Dendritic cell treated with granulocyte-macrophage colony-stimulating factor and Interleukin-4, amounts not matched to agents 40 ng/mL and 50 ng/mL, for 4 days (primary cell): ENCODE results near the gene SUSD6.

ENCODE experiments used
- H3K27ac Mint-ChIP-seq: one replicate; pipeline ENCODE4 v1.8.0; 2022; ENCODE audit warnings: mild to moderate bottlenecking, mixed read lengths
- H3K27me3 Mint-ChIP-seq: one replicate; pipeline ENCODE4 v1.8.0; 2022; ENCODE audit warnings: mild to moderate bottlenecking, mixed read lengths
- H3K36me3 Mint-ChIP-seq: one replicate; pipeline ENCODE4 v1.8.0; 2022; ENCODE audit warnings: low read depth, mixed read lengths
- H3K4me1 Mint-ChIP-seq: one replicate; pipeline ENCODE4 v1.8.0; 2022; ENCODE audit warnings: low read depth, mixed read lengths
- H3K4me3 Mint-ChIP-seq: one replicate; pipeline ENCODE4 v1.8.0; 2022; ENCODE audit warnings: mild to moderate bottlenecking, moderate library complexity, mixed read lengths
- H3K9me3 Mint-ChIP-seq: one replicate; pipeline ENCODE4 v1.8.0; 2022; ENCODE audit warnings: mixed read lengths
- intact Hi-C: fragments of 100-400 bp; cut with micrococcal nuclease; formaldehyde crosslinking; loops from one replicate; pipeline ENCODE4 v1.15.0; 2022

Gene SUSD6

GRCh38 chr14:69605738-69606137, 5.7 kb upstream of the SUSD6 start:
- no peaks in the 10 kb centered on the region for H3K36me3 Mint-ChIP-seq
- intact Hi-C loops = no loop called here
- no peaks in the 10 kb centered on the region for H3K27me3 Mint-ChIP-seq
- H3K4me3 Mint-ChIP-seq = no peak overlapping the region
- H3K4me1 Mint-ChIP-seq = peaks cover 30% of the 10 kb centered on the region
- H3K27ac Mint-ChIP-seq = peak overlapping the region; percentile 41
- H3K9me3 Mint-ChIP-seq = no peaks in the 10 kb centered on the region

GRCh38 chr14:69606258-69607184, 4.9 kb upstream of the SUSD6 start:
- Mint-ChIP-seq H3K4me1 (peaks cover 31% of the 10 kb centered on the region), H3K36me3 (no peaks in the 10 kb centered on the region), H3K27ac (peak overlapping the region; percentile 41), H3K27me3 (no peaks in the 10 kb centered on the region), H3K9me3 (no peaks in the 10 kb centered on the region), H3K4me3 (no peak overlapping the region)
- intact Hi-C loops = no loop called here

DNA sequence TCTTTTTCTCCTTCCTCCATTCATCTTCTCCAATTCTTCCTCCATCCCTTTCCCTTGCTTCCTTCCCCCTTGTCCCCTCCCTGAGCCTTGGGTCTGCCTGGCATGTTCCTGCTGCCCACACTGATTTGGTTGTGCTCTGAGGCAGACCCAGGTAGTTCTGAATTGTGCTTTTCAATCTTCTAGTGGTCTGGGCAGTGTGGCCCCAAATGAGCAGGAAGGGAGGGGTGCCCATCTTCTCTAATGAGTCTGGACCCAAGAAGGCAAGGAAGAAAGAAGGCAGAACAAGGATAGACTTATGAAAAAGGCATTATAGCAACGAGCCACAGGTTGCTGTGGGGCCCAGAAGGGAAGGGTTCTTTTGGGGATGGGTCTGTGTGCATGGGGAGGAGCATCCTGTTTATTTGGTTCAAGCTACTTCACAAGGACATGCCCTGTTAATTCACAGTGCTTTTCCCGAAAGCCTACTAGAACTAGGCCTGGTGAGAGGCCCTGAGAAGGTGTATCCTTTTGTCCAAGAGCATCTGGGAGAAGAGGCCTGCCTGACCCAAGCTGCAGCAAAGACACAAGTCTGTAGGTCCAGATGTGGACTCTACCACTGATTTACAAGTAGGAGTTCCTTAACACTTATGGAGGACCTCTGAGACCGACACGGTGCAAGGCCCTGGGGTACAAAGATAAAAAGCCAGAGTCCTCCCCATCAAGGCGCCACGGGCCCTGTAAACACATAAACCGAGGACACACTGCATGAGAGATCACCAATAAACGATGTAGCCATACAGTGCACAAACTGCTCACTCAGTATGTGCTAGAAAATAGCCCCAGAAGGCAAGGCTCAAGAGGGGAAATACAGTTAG, 1.1 kb upstream of the SUSD6 start:
- Mint-ChIP-seq H3K36me3 (peaks cover 26% of the 10 kb centered on the region), H3K4me1 (peaks cover 58% of the 10 kb centered on the region), H3K9me3 (no peaks in the 10 kb centered on the region), H3K27me3 (no peaks in the 10 kb centered on the region), H3K4me3 (no peak overlapping the region), H3K27ac (peak overlapping the region; percentile 91)
- intact Hi-C loops = loop anchor here (2.0 to 5.0 kb wide), 2 partner anchors 102 to 157 kb away; partner anchors contain the start of gene SRSF5

DNA sequence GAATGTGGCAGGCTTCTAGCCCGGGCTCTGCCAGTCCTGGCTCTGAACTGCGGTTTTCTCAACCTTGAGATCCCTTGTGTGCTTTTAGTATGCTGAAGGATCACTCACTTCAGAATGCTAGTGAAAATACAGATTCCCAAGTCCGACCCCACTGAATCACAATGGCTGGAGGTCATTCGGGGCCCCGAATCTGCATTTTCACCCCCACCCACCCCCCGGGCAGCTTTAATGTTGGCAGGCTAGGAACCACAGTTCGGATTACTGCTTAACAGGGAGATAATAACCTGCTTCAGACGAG, 573 bp upstream of the SUSD6 start:
- Mint-ChIP-seq H3K9me3 (no peaks in the 10 kb centered on the region), H3K4me3 (peak overlapping the region; percentile 55), H3K27ac (peak overlapping the region; percentile 91), H3K4me1 (peaks cover 59% of the 10 kb centered on the region), H3K36me3 (peaks cover 32% of the 10 kb centered on the region), H3K27me3 (no peaks in the 10 kb centered on the region)
- intact Hi-C loops = loop anchor here (2.0 to 5.0 kb wide), 2 partner anchors 101 to 156 kb away; partner anchors contain the start of gene SRSF5

- H3K9me3 Mint-ChIP-seq = no peaks in the 10 kb centered on the region
- peak overlapping the region; percentile 91 for H3K27ac Mint-ChIP-seq
- no peaks in the 10 kb centered on the region for H3K27me3 Mint-ChIP-seq
- H3K4me1 Mint-ChIP-seq = peaks cover 63% of the 10 kb centered on the region
- peak overlapping the region; percentile 90 for H3K4me3 Mint-ChIP-seq
- peaks cover 46% of the 10 kb centered on the region for H3K36me3 Mint-ChIP-seq
- intact Hi-C loops = loop anchor here (5.0 kb wide), 1 partner anchor 100 kb away; no protein-coding TSS in a partner anchor
Measured at GRCh38 chr14:69612014-69612782, 802 bp downstream of the SUSD6 start.

- no peaks in the 10 kb centered on the region for H3K9me3 Mint-ChIP-seq
- intact Hi-C loops = loop anchor here (5.0 kb wide), 1 partner anchor 100 kb away; no protein-coding TSS in a partner anchor
- no peaks in the 10 kb centered on the region for H3K27me3 Mint-ChIP-seq
- H3K4me3 Mint-ChIP-seq = peak overlapping the region; percentile 90
- H3K36me3 Mint-ChIP-seq = peaks cover 51% of the 10 kb centered on the region
- H3K27ac Mint-ChIP-seq = peak overlapping the region; percentile 91
- peaks cover 69% of the 10 kb centered on the region for H3K4me1 Mint-ChIP-seq
Measured at GRCh38 chr14:69612783-69613130, 1.4 kb downstream of the SUSD6 start.

DNA sequence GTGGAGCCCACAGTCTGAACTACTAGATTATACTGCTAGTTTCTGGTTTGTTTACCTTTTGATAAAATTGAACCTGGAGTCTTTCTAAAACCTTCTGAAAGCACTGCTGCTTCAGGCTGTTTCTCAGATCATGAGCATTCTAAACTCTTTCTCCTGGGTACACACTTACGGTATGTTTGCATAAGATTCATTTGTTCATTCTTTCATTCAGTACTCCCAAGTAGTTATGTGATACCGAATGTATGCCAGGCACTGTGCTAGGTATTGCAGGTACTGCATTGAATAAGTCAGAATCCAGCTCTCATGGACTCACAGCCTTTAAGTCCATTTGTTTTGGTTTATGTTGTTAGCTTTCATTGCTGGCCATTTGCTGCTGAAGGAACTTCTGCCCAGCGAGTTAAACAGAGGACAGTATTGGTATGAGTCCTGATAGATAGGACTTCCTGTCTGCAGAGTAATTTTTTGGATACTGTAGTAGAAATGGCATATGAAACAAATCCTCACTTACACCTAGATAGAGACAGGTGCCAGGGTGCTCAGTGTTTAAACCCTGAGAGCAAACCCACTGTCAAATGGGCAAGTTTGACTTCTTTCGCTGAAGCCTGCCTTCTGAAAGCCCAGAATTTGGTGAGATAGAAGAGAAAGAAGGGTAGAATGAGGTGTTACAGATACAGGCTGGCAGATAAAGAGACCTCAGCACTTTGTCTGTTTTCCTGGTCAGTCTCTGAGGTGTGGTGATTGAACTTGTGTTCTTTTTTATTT, 2.1 kb downstream of the SUSD6 start:
- Mint-ChIP-seq H3K4me3 (peak overlapping the region; percentile 90), H3K4me1 (peaks cover 76% of the 10 kb centered on the region), H3K27me3 (no peaks in the 10 kb centered on the region), H3K27ac (peak overlapping the region; percentile 91), H3K36me3 (peaks cover 52% of the 10 kb centered on the region), H3K9me3 (no peaks in the 10 kb centered on the region)
- intact Hi-C loops = loop anchor here (2.0 to 5.0 kb wide), 2 partner anchors 39 to 99 kb away; no protein-coding TSS in a partner anchor

DNA sequence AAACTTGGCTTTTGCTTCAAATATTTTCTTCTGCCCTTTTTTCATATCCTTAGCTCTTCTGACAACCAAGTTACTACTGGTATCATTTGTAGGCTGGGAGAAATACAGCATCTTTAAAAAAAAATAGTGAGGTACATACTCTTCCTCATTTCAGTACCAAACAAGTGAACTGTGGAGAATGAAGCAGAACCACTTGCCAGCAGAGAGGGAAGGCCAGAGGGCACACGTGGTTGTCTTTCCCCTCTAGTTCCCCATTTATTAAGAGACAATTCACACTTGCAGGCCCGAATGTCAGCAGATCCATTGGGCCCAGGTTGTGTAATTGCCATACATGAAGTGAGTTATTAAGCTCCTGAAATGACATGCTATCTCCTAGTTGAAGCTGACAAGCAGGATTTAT, 3.2 kb downstream of the SUSD6 start:
- Mint-ChIP-seq H3K4me3 (peak overlapping the region; percentile 90), H3K27me3 (no peaks in the 10 kb centered on the region), H3K27ac (peak overlapping the region; percentile 91), H3K36me3 (peaks cover 52% of the 10 kb centered on the region), H3K9me3 (no peaks in the 10 kb centered on the region), H3K4me1 (peaks cover 87% of the 10 kb centered on the region)
- intact Hi-C loops = loop anchor here (2.0 to 5.0 kb wide), 2 partner anchors 38 to 98 kb away; no protein-coding TSS in a partner anchor

DNA sequence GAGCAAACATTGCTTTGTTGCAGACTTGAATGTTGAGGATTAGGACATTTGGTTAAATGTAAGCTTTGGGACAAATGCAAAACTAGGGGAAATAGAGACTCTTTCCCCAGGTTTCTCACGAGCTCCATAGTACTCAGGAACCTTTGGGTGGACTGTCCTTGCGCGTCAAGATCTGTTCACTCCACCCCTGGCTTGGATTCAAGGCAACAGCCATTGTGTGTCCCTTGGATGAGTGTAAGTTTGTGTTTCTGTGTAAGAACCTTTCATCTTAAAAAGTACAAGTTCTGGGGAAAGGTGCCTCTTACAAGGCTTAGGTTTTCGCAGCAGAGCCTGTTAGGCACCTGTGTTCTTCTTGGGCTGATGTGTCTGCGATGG, 3.7 kb downstream of the SUSD6 start:
- H3K4me1 Mint-ChIP-seq = peaks cover 87% of the 10 kb centered on the region
- intact Hi-C loops = loop anchor here (2.0 kb wide), 1 partner anchor 38 kb away; no protein-coding TSS in a partner anchor

DNA sequence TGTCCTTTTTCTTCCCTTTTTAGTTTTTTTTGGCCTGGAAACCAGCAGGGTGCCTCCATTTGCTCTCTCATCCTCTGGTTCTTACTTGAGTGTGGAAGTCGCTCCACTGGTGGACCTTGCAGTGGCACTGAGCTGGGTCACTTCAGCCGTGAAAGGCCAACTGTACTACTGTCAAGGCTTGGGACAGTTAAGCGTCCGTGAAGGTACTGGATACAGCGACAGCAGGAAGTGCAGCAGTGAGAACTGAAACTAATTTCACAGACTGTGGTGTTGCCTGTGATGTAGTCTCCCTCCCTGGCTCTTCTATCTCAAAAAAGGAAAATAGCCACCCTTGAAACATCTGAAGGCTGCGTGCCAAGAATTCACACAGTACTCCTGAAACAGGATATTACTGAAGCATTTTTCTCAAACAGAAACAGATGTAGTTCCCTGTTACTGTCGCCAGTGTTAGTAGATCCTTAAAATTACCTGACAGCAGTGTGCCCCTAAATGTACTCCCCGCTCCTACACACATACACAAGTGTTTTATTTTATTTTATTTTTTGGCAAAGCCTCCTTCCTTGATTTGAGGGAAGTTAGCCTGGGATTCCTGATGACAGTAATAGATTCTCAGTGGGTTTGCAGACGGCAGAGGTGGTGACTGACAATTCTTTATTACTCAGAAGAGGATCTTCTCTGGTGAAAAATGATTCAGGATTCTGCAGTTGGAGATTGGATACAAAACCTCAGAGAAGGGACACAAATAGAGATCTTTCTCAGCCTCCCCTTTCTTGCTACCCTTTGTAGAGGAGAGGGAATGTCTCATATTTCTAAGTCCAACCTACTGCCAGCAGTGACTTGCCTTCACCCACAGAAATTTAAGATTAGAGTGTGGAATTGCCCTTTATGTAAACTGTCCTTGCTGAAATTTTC, 4.4 kb downstream of the SUSD6 start:
- no peaks in the 10 kb centered on the region for H3K27me3 Mint-ChIP-seq
- peaks cover 87% of the 10 kb centered on the region for H3K4me1 Mint-ChIP-seq
- peaks cover 52% of the 10 kb centered on the region for H3K36me3 Mint-ChIP-seq
- intact Hi-C loops = loop anchor here (2.0 kb wide), 1 partner anchor 37 kb away; no protein-coding TSS in a partner anchor
- peak overlapping the region; percentile 90 for H3K4me3 Mint-ChIP-seq
- peak overlapping the region; percentile 91 for H3K27ac Mint-ChIP-seq
- H3K9me3 Mint-ChIP-seq = no peaks in the 10 kb centered on the region

More for the DNA sequence above, 3.7 kb downstream of the SUSD6 start:
- H3K36me3 Mint-ChIP-seq = peaks cover 52% of the 10 kb centered on the region
- H3K27me3 Mint-ChIP-seq = no peaks in the 10 kb centered on the region
- H3K27ac Mint-ChIP-seq = peak overlapping the region; percentile 91
- peak overlapping the region; percentile 90 for H3K4me3 Mint-ChIP-seq
- no peaks in the 10 kb centered on the region for H3K9me3 Mint-ChIP-seq

GRCh38 chr14:69616408-69616773, 5.0 kb downstream of the SUSD6 start:
- intact Hi-C loops = no loop called here
- peak overlapping the region; percentile 91 for H3K27ac Mint-ChIP-seq
- H3K36me3 Mint-ChIP-seq = peaks cover 52% of the 10 kb centered on the region
- no peaks in the 10 kb centered on the region for H3K9me3 Mint-ChIP-seq
- H3K4me3 Mint-ChIP-seq = peak overlapping the region; percentile 52
- H3K4me1 Mint-ChIP-seq = peaks cover 93% of the 10 kb centered on the region
- no peaks in the 10 kb centered on the region for H3K27me3 Mint-ChIP-seq

- Mint-ChIP-seq H3K27ac (peak overlapping the region; percentile 91), H3K27me3 (no peaks in the 10 kb centered on the region), H3K4me3 (peak overlapping the region; percentile 13), H3K4me1 (peaks cover 100% of the 10 kb centered on the region), H3K9me3 (no peaks in the 10 kb centered on the region), H3K36me3 (peaks cover 44% of the 10 kb centered on the region)
- intact Hi-C loops = no loop called here
Measured at GRCh38 chr14:69617796-69618195, 6.4 kb downstream of the SUSD6 start.
